ENCODE data around the gene SERPINB5.

- TF ChIP-seq POLR2A (IDR thresholded peaks at IDR 0.05) (no peak), CTCF (IDR thresholded peaks at IDR 0.05) (no peak)
Observed at GRCh38 chr18:63472380-63472779, 4.4 kb upstream of the SERPINB5 start.

Measured in upper lobe of left lung (tissue), 4 donors.